Measurements from ENCODE around the gene NRG3. TPM values are rescaled to one million over a fixed set of nuclear protein-coding genes. Genes with fewer than 3 reads are reported as not detected.

Gene NRG3
- total and polyA plus RNA-seq, 2 of the 4 experiments (the other 2 are of a cell fraction) = not detected

DNA sequence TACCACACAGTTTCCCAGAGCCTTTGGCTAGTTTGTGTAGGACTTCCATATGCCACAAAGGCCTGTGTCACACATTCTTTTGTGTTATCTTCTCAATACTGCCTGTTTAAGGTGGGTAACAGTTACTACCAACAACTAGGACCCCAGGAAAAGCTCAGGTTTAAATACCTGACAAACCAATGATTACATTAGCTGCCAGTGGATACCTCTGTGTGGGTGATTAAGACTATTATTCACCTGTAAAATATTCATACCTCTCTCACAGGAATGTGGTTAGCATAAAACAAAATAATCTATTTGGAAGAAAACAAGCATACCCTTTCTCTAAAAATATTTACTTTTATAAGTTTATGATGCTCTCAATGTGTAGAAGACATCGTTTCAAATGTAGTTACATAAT, 1007.7 kb downstream of the NRG3 start:
- Histone ChIP-seq H2AFZ (replicated peaks; ENCODE audit: low read length, poor library complexity) (no peak overlapping the region), H2BK5ac (ENCODE audit: low read depth, low read length, poor library complexity, severe bottlenecking) (no peak overlapping the region), H2BK20ac (ENCODE audit: low read depth, low read length) (no peak overlapping the region), H4K8ac (ENCODE audit: low read depth in 2 of 2, low read length in 2 of 2) (no peak overlapping the region), H3K27me3 (ENCODE audit: control insufficient read depth, insufficient read depth, low read length) (no peaks in the 10 kb centered on the region), H4K5ac (ENCODE audit: low read depth, low read length) (no peak overlapping the region), H3K4me1 (ENCODE audit: control insufficient read depth, insufficient read depth, low read length) (no peaks in the 10 kb centered on the region), H3K9me3 (ENCODE audit: control insufficient read depth, insufficient read depth, low read length) (no peaks in the 10 kb centered on the region; the same call in 1 of the 2 replicates), H3K4ac (ENCODE audit: low read depth, low read length) (no peak overlapping the region), H3K18ac (ENCODE audit: low read depth, low read length) (no peak overlapping the region), H3K9ac (ENCODE audit: low read depth, low read length) (no peak overlapping the region), H3K4me3 (ENCODE audit: insufficient read depth, low read depth, low read length) (no peak overlapping the region), H2AK5ac (ENCODE audit: low read depth, low read length) (no peak overlapping the region), H2AK9ac (replicated peaks; ENCODE audit: low read depth, low read length, poor library complexity) (no peak overlapping the region), H3K4me2 (ENCODE audit: low read depth, low read length) (no peak overlapping the region), H3K36me3 (ENCODE audit: control insufficient read depth, insufficient read depth, low read length) (no peaks in the 10 kb centered on the region), H4K91ac (ENCODE audit: insufficient read depth, low read depth, low read length) (no peak overlapping the region), H2BK15ac (ENCODE audit: low read depth, low read length) (no peak overlapping the region), H3K9me1 (ENCODE audit: insufficient read depth, low read length) (no peaks in the 10 kb centered on the region), H2BK120ac (ENCODE audit: low read depth, low read length) (no peak overlapping the region), H3K14ac (replicated peaks; ENCODE audit: low read depth, low read length) (no peak overlapping the region), H3K23ac (ENCODE audit: low read depth, low read length) (no peak overlapping the region), H4K20me1 (ENCODE audit: insufficient read depth, low read length) (no peaks in the 10 kb centered on the region), H3K27ac (ENCODE audit: insufficient read depth, low read length) (no peak overlapping the region), H3K79me1 (ENCODE audit: low read depth in 1 of 2, low read length in 2 of 2) (no peaks in the 10 kb centered on the region), H3K56ac (ENCODE audit: extremely low read depth, insufficient read depth, low read length) (no peak overlapping the region)
- CTCF ChIA-PET = no interaction called here
- no peak for ATAC-seq (ENCODE audit: low read depth)
- in situ Hi-C loops (cut with MboI; ENCODE audit: low sequenced_read_pairs) = no loop called here
- dilution Hi-C loops (cut with HindIII; ENCODE audit: low sequenced_read_pairs, unreplicated experiment) = no loop called here
- WGBS, 2 experiments (ENCODE audit: extremely low coverage in 2 of 2, insufficient read length in 1 of 2) = no CpG with 5 or more reads among the region's 1 CpG
- POLR2A ChIA-PET (ENCODE audit: unreplicated experiment) = no interaction called here
- TF ChIP-seq RCOR1 (IDR thresholded peaks at IDR 0.05; ENCODE audit: insufficient replicate concordance, low read length) (no peak), NFE2L2 (IDR thresholded peaks at IDR 0.05; ENCODE audit: low read depth, low read length) (no peak), FOS (IDR thresholded peaks at IDR 0.05; ENCODE audit: low read depth, low read length) (no peak), ELK1 (IDR thresholded peaks at IDR 0.05; ENCODE audit: borderline replicate concordance, low read depth, low read length) (no peak), SMC3 (IDR thresholded peaks at IDR 0.05; ENCODE audit: low read depth, low read length) (no peak), POLR2A (IDR thresholded peaks at IDR 0.05; ENCODE audit: low read depth, low read length) (no peak), MAFK (IDR thresholded peaks at IDR 0.05; ENCODE audit: low read depth, low read length) (no peak), MXI1 (IDR thresholded peaks at IDR 0.05; ENCODE audit: borderline replicate concordance, low read depth, low read length) (no peak), CHD1 (IDR thresholded peaks at IDR 0.05; ENCODE audit: low read depth, low read length) (no peak), RFX5 (IDR thresholded peaks at IDR 0.05; ENCODE audit: low read depth, low read length) (no peak), USF2 (IDR thresholded peaks at IDR 0.05; ENCODE audit: low read depth, low read length) (no peak), BHLHE40 (IDR thresholded peaks at IDR 0.05; ENCODE audit: low read depth, low read length) (no peak), RAD21 (IDR thresholded peaks at IDR 0.05; ENCODE audit: low read length) (no peak), MAZ (IDR thresholded peaks at IDR 0.05; ENCODE audit: borderline replicate concordance, low read depth, low read length) (no peak), CEBPB (IDR thresholded peaks at IDR 0.05; ENCODE audit: low read depth, low read length) (no peak)
- TF ChIP-seq, protein P1, sequence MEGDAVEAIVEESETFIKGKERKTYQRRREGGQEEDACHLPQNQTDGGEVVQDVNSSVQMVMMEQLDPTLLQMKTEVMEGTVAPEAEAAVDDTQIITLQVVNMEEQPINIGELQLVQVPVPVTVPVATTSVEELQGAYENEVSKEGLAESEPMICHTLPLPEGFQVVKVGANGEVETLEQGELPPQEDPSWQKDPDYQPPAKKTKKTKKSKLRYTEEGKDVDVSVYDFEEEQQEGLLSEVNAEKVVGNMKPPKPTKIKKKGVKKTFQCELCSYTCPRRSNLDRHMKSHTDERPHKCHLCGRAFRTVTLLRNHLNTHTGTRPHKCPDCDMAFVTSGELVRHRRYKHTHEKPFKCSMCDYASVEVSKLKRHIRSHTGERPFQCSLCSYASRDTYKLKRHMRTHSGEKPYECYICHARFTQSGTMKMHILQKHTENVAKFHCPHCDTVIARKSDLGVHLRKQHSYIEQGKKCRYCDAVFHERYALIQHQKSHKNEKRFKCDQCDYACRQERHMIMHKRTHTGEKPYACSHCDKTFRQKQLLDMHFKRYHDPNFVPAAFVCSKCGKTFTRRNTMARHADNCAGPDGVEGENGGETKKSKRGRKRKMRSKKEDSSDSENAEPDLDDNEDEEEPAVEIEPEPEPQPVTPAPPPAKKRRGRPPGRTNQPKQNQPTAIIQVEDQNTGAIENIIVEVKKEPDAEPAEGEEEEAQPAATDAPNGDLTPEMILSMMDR (conservative IDR thresholded peaks at IDR 0.05; ENCODE audit: low read depth, low read length) = no peak
- intact Hi-C loops (cut with micrococcal nuclease) = no loop called here
- no peak for DNase-seq
- no TSS peak for BruUV-seq (replicated peaks)

Measured in IMR-90 (cell line).